B cell (primary cell): ENCODE data around the gene BAIAP2L1.

Source experiments
- CTCF ChIP-seq: fragments of 200-600 bp; IDR thresholded peaks from one replicate; pipeline ENCODE4 v1.8.0; 2022; ENCODE audit warnings: antibody characterized with exemption, mild to moderate bottlenecking
- EZH2 ChIP-seq: IDR thresholded peaks from 2 replicates; pipeline ENCODE4 v1.6.1; 2012; ENCODE audit warnings: borderline replicate concordance, low read depth, mild to moderate bottlenecking, moderate library complexity, low read length; ENCODE audit not compliant: insufficient read depth, poor library complexity, severe bottlenecking

DNA sequence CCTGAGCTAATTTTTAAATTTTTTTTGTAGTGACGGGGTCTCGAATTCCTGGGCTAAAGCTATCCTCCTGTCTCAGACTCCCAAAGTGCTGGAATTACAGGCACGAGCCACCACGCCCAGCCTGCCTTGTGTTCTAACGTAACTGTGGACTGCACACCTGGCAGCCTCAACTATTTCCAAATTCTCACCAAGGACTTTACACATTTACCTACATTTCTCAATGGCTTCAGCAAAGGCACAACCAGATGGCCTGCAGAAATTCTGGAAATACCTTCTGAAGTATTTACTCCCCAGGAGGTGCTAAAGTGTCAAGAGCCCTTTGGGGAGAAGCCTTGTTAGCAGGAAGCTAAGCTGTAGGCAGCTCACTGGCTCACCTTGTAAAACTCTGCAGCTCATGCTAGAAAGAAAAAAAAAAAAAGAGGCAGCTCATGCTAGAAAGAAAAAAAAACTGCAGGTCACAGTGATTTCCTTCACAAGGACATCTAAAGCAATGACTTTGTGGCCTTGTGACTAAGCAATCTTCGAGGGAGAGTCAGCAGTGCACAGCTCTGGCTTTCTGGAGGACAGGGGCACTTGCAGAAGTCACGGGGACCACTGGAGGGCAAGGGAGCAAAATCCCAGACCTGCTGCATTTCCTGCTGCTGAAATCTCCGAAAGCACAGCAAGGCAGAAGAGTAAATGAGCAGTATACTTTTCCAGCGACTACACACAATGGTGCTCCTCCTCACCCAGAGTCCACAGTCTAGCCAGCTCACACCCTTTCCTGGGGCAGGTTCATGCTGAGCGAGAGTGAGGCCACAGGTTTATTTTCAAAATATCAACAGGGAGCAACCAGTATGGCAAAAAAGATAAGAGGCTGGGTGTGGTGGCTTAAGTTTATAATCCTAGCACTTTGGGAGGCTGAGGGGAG is 40.4 kb downstream of the BAIAP2L1 start:
- TF ChIP-seq CTCF (no peak), EZH2 (no peak)
